VCaP (cell line): ENCODE results near the gene PDE9A.

Source experiments
- H3K27ac ChIP-seq: fragments of 450-650 bp; 2 replicates; pipeline ENCODE4 v1.5.1; 2017
- CTCF ChIP-seq: fragments of 450-650 bp; conservative IDR thresholded peaks from 2 replicates; pipeline ENCODE4 v1.5.1; 2017; ENCODE audit warnings: mild to moderate bottlenecking, moderate library complexity

Gene PDE9A

GRCh38 chr21:42731264-42732032, 78.0 kb downstream of the PDE9A start:
- TF ChIP-seq CTCF = no peak
- peak overlapping the region; percentile 98 for H3K27ac ChIP-seq

GRCh38 chr21:42732033-42732410, 78.6 kb downstream of the PDE9A start:
- H3K27ac ChIP-seq = peak overlapping the region; percentile 98

GRCh38 chr21:42733037-42733627, 79.7 kb downstream of the PDE9A start:
- no peak for TF ChIP-seq CTCF
- H3K27ac ChIP-seq = peak overlapping the region; percentile 98

More at GRCh38 chr21:42732033-42732410, 78.6 kb downstream of the PDE9A start:
- TF ChIP-seq CTCF = no peak

- TF ChIP-seq CTCF = no peak
- H3K27ac ChIP-seq = peak overlapping the region; percentile 98
These were observed 80.5 kb downstream of the PDE9A start for GRCh38 chr21:42733874-42734273.

GRCh38 chr21:42734323-42734971, 81.0 kb downstream of the PDE9A start:
- peak overlapping the region; percentile 98 for H3K27ac ChIP-seq
- TF ChIP-seq CTCF = no peak

- H3K27ac ChIP-seq = peak overlapping the region; percentile 98
- no peak for TF ChIP-seq CTCF
These were observed 81.6 kb downstream of the PDE9A start for GRCh38 chr21:42735061-42735460.

GRCh38 chr21:42735944-42736343, 82.5 kb downstream of the PDE9A start:
- TF ChIP-seq CTCF = no peak
- peak overlapping the region; percentile 98 for H3K27ac ChIP-seq
